Measurements from ENCODE around the gene ABHD6.
"Not testable (repeated sequence)": the region's sequence is repeated elsewhere in the genome, so short reads cannot be mapped to it uniquely, and the experiment has no call there.

ABHD6 gene

DNA sequence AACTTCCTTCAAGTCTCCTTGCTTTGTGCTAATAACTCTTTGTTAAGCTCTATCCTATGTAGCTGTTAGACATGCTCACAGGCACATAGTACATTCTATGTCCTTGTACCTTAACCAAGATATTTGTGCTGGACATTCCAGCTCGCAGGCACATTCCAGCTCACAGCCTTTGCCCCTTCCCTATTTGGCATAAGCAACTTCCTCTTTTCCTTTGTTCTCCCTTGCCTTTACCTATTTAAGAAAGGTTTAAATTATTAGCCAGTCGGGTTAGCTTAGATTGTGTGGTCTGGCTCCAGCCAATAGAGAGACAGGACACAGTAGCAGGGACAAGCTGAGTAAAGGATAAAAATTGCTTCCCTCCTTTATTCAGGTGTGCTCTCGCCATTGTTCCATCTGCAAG, 36.1 kb upstream of the ABHD6 start:
- not testable (repeated sequence) for H3K27me3 Mint-ChIP-seq, H3K9me3 Mint-ChIP-seq, H3K36me3 Mint-ChIP-seq, ATAC-seq
- H3K27ac Mint-ChIP-seq: peak overlapping the region; percentile 49
- H3K4me1 Mint-ChIP-seq: peaks cover 68% of the 10 kb centered on the region
- H3K4me3 Mint-ChIP-seq: peak overlapping the region; percentile 12

DNA sequence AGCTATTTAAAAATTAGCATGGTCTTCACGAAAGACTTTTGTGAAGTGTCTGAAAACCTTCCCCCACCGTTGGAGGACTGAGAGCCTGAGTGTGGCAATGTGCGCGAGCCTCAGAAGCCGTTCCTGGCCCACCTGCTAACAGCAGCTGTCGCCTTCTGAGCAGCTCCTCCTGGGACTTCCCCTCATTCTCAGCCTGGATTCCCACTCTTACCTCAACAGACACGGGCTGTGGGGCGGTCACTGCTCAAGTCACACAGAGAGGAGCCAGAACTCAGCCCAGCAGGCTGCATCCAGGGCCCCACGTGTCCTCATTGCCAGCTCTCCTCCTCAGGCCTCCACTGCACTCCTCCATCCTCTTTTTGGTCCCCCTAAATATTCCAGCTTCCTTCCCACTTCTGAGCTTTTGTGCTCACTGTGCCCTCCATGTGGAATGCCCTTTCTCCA, 34.7 kb upstream of the ABHD6 start:
- peak overlapping the region; percentile 65 for H3K27ac Mint-ChIP-seq
- no peaks in the 10 kb centered on the region for H3K9me3 Mint-ChIP-seq
- H3K27me3 Mint-ChIP-seq: no peaks in the 10 kb centered on the region
- ATAC-seq: peak; percentile 87
- peak overlapping the region; percentile 21 for H3K4me3 Mint-ChIP-seq
- no peaks in the 10 kb centered on the region for H3K36me3 Mint-ChIP-seq
- H3K4me1 Mint-ChIP-seq: peaks cover 57% of the 10 kb centered on the region

DNA sequence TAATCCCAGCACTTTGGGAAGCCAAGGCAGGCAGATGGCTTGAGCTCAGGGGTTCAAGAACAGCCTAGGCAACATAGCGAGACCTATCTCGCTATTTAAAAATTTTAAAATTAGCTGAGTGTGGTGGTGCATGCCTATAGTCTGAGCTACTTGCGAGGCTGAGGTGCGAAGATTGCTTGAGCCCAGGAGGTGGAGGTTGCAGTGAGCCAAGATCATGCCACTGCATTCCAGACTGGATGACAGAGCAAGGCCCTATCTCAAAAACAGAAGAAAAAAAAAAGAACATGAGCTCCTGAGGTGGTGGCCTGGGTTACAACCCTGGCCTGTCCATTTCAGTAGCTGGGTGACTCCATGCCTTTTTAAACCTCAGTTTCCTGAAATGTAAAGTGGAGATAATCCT, 34.1 kb upstream of the ABHD6 start:
- Mint-ChIP-seq H3K36me3 (no peaks in the 10 kb centered on the region), H3K4me3 (no peak overlapping the region), H3K4me1 (peaks cover 53% of the 10 kb centered on the region), H3K27me3 (no peaks in the 10 kb centered on the region), H3K27ac (peak overlapping the region; percentile 65), H3K9me3 (no peaks in the 10 kb centered on the region)
- no peak for ATAC-seq

DNA sequence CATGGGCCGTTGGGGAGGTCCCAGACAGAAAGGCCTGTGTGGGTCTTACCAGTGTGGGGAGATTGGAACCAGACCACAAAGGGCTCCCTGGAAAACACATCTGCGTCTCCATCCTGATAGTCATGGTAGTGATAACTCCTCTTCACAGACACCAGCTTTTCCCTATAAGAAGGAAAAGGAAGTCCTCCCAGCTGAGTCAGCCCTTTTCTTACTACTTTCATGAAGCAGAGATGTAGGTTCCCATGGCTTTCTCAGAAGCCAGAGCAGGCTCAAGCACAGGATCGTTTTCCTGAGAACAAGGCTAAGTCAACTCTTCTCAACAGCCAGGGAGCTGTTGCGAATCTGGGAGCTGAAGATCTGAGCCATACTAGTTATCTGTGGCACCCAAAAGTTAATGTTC, 32.9 kb upstream of the ABHD6 start:
- no peak overlapping the region for H3K4me3 Mint-ChIP-seq
- no peaks in the 10 kb centered on the region for H3K36me3 Mint-ChIP-seq
- peaks cover 47% of the 10 kb centered on the region for H3K4me1 Mint-ChIP-seq
- no peak for ATAC-seq
- no peaks in the 10 kb centered on the region for H3K9me3 Mint-ChIP-seq
- no peak overlapping the region for H3K27ac Mint-ChIP-seq
- no peaks in the 10 kb centered on the region for H3K27me3 Mint-ChIP-seq

DNA sequence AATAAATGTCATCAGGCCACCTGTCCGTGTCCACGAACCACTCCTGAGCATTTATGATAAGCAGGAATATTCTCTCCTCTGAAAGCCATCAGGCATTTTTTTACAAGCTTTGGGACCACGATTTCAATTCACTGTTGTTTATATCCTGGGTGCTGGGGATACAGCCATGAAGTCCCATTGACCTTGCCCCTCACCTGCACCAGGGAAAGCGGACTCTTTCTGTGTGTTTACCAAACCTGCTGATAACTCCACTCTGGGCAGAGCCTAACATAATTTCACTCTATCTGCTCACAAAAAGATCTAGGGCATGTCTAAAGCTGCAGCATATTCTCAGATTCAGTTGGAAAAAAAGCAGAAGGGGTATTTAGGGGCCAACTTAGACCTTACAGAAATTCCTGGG, 31.6 kb upstream of the ABHD6 start:
- Mint-ChIP-seq H3K4me3 (no peak overlapping the region), H3K36me3 (no peaks in the 10 kb centered on the region), H3K27ac (peak overlapping the region; percentile 68), H3K9me3 (no peaks in the 10 kb centered on the region), H3K27me3 (no peaks in the 10 kb centered on the region), H3K4me1 (peaks cover 41% of the 10 kb centered on the region)
- no peak for ATAC-seq

DNA sequence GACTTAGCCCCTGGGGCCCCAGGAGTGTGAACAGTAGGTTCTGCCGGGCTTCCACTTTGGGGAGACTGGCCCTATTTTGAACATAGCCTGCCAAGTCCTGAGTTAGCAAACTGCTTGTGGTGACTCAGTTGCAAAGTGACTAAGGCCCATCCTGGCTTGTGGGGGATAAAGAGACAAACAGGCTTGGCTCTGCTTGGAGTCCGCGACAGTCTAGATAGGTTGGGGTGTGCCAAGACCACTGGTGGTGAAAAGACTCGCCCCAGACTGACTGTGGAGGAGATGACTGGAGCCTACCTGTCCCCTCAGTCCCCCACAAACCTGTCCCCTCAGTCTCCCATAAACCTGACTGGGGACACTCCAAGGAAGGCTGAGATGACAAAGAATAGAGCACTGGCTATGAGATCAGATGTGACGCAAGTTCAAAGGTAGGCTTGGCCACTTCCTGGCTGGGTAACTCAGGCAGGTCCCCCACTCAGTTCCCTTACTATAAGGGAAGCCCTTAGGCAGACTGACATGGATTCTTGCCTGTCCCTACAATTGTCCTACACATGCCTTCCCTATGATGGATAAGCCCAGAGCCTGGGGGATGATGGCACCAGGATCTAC, 31.1 kb upstream of the ABHD6 start:
- H3K4me1 Mint-ChIP-seq: peaks cover 40% of the 10 kb centered on the region
- peak overlapping the region; percentile 68 for H3K27ac Mint-ChIP-seq
- no peaks in the 10 kb centered on the region for H3K36me3 Mint-ChIP-seq
- no peaks in the 10 kb centered on the region for H3K9me3 Mint-ChIP-seq
- no peaks in the 10 kb centered on the region for H3K27me3 Mint-ChIP-seq
- no peak overlapping the region for H3K4me3 Mint-ChIP-seq
- peak; percentile 24 for ATAC-seq

DNA sequence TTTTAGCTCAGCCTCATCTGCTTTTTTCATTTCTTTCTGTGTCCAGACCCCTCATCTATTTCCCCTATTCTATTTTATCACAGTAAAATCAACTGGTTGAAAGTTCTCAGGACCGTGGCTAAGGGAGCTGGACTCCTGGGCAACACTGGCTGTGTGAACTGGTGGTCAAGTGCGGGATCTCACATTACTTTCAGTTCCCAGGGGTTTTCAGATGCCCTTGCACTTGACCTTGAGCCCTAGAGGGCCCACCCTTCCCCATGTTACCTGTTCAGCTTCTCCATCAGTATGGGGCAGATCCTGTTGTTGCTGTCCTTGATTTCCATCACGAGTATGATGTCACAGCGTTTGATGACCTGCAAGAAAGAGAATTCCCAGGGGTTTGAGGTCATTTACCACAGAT, 29.6 kb upstream of the ABHD6 start:
- Mint-ChIP-seq H3K4me3 (no peak overlapping the region), H3K9me3 (no peaks in the 10 kb centered on the region), H3K27ac (peak overlapping the region; percentile 49), H3K27me3 (no peaks in the 10 kb centered on the region), H3K4me1 (peaks cover 37% of the 10 kb centered on the region), H3K36me3 (no peaks in the 10 kb centered on the region)
- no peak for ATAC-seq

DNA sequence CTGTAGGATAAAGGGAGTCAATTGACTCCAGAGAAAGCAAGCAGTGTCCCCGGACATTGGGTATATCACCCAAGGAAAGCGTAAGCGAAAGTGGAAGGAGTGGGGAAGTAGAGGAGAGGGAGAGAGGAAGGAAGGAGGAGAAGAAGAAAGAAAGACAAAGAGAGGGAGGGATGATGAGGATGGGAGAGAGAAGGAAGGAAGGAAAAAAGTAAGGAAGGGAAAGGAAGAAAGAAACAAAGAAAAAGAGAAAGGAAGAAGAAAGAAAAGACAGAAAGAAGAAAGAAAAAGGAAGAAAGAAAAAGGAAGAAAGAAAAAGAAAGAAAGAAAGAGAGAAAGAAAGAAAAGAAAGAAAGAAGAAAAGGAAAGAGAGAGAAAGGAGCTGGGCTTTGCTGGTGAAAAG, 27.7 kb upstream of the ABHD6 start:
- no peaks in the 10 kb centered on the region for H3K27me3 Mint-ChIP-seq
- H3K4me1 Mint-ChIP-seq: peaks cover 45% of the 10 kb centered on the region
- ATAC-seq: no peak
- peak overlapping the region; percentile 80 for H3K27ac Mint-ChIP-seq
- H3K36me3 Mint-ChIP-seq: no peaks in the 10 kb centered on the region
- H3K4me3 Mint-ChIP-seq: no peak overlapping the region
- no peaks in the 10 kb centered on the region for H3K9me3 Mint-ChIP-seq

DNA sequence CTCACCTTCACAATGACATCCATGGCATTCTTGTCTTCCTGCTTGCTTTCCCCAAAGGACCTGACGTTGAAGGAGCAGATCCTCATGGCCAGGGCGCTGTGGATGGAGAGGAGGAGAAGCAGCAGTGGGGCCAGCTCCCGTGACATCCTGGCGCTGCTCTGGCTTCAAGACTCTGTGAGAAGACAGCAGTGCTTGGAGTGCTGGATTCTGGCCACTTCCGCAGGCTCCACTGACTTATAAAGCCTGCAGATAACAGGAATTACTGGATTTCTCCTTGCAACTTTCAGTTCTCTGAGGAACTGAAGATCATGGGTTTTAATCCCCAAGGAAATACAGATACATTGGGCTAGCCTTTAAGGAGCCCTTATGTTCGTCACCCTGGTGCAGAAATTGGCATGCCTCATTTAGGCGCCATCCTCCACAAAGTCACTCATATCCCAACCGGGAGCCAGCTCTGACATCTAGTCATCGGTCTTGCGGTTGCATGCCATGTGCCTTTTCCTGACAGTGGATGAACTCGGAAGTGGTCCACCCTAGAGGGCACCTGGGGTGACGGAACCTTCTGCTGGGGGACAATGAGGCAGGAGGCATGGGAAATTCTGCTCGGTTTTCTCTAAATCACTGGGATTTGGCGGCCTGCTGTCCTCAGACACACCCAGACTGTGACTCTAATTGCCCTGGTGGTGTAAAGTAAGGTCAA, 26.7 kb upstream of the ABHD6 start, which contains the start of gene DNASE1L3:
Gene DNASE1L3 (minus strand): TSS at position 212 of the 700 bp plus-strand sequence. CDS start 66 bp downstream, at position 146.
- H3K4me1 Mint-ChIP-seq: peaks cover 49% of the 10 kb centered on the region
- H3K4me3 Mint-ChIP-seq: no peak within 1 kb of the TSS
- no peaks in the 10 kb centered on the region for H3K9me3 Mint-ChIP-seq
- H3K36me3 Mint-ChIP-seq: no peaks in the 10 kb centered on the region
- no peak for ATAC-seq
- no peaks in the 10 kb centered on the region for H3K27me3 Mint-ChIP-seq
- H3K27ac Mint-ChIP-seq: peak within 1 kb of the TSS; percentile 80

DNA sequence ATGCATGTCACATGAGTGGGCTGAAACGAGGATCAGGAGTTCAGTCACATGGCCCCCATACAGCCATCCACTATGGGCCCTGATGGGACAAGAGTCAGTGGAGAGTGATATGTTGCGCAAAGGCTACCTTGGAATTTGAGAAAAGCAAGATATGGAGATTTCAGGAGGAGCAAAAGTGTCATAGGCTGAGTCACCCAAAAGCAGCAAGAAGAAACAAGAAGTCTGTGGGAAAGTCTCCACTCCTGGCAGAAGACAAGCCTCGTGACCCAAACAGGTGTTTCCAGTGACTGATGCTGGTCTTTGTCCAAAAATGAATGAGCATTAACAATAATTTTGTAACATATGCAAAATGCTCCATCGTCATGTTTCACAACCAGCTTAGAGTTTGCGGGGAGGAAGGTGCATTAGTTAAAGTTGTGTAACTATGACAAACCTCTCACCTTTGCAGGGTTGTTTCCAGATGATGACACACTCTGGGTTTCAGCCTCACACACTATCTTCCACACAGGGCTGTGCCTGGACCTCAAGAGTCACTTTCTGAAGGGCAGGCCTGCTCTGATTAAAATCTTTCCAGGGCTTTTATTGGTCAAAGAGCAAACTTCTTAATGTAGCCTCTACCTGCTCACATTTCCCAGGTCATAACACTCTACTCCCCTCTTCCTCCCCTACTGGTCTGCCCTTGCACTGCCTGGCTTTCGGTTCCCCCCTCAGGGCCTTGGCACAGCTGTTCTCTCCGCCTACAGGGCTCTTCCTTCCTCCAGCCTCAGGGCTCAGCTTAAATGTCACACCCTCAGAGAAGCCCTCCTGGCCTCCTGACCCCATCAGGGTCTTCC, 22.9 kb upstream of the ABHD6 start:
- Mint-ChIP-seq H3K36me3 (no peaks in the 10 kb centered on the region), H3K9me3 (no peaks in the 10 kb centered on the region), H3K27ac (peak overlapping the region; percentile 76), H3K27me3 (no peaks in the 10 kb centered on the region), H3K4me1 (peaks cover 68% of the 10 kb centered on the region), H3K4me3 (peak overlapping the region; percentile 34)
- ATAC-seq: peak; percentile 96

DNA sequence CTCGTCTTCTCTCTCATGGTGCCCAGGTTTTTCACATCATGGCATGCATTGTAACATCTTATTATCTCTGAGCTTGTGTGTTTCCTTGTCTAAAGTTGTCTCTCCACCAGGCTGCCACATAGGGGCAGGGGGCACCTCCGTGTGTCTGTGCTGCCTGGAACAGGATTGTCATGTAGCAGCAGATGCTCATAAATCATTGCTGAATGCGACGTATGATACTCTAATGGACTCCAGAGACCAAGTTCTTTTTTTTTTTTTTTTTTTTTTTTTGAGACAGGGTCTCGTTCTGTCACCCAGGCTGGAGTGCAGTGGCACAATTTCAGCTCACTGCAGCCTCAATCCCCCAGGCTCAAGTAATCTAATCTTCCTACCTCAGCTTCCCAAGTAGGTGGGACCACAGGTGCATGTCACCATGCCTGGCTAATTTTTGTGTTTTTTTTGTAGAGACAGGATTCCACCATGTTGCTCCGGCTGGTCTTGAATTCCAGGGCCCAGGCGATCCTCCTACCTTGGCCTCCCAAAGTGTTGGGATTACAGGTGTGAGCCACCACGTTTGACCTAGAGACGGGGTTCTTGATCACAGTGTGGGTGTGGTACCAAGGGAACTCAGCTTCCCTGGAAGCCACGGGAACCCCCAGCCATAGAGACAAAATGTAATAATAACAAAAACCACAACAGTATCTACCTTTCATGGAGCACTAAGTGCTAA, 22.1 kb upstream of the ABHD6 start:
- H3K27me3 Mint-ChIP-seq: no peaks in the 10 kb centered on the region
- H3K4me1 Mint-ChIP-seq: peaks cover 61% of the 10 kb centered on the region
- ATAC-seq: peak; percentile 53
- peak overlapping the region; percentile 76 for H3K27ac Mint-ChIP-seq
- H3K4me3 Mint-ChIP-seq: peak overlapping the region; percentile 13
- H3K9me3 Mint-ChIP-seq: no peaks in the 10 kb centered on the region
- H3K36me3 Mint-ChIP-seq: no peaks in the 10 kb centered on the region

DNA sequence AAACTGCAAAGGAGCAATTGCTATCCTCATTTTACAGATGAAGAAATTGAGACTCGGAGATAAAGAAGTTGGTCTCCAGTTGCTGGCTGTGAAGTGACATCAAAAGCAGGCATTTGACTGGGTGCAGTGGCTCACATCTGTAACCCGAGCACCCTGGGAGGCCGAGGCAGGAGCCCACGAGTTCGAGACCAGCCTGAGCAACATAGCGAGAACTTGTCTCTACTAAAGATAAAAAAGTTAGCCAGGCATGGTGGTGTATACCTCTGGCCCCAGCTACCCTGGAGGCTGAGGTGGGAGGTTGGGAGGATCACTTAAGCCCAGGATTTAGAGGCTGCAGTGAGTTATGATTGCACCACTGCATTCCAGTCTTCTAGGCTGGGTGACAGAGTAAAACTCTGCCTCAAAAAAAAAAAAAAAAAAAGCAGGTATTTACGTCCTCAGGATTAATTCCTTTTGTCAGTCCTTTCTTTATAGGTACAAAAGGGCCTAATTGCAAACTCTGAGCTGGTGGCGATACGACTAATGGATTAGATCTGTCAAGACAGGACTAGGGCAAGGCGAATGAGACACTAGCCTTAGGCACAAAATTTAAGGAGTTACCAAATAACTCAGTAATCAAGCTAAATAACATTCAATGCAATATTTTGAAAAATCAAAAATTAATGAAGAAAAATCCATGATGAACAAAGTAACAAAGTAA, 20.9 kb upstream of the ABHD6 start:
- Mint-ChIP-seq H3K27ac (peak overlapping the region; percentile 76), H3K4me1 (peaks cover 55% of the 10 kb centered on the region), H3K9me3 (no peaks in the 10 kb centered on the region), H3K4me3 (no peak overlapping the region), H3K27me3 (no peaks in the 10 kb centered on the region), H3K36me3 (no peaks in the 10 kb centered on the region)
- no peak for ATAC-seq

DNA sequence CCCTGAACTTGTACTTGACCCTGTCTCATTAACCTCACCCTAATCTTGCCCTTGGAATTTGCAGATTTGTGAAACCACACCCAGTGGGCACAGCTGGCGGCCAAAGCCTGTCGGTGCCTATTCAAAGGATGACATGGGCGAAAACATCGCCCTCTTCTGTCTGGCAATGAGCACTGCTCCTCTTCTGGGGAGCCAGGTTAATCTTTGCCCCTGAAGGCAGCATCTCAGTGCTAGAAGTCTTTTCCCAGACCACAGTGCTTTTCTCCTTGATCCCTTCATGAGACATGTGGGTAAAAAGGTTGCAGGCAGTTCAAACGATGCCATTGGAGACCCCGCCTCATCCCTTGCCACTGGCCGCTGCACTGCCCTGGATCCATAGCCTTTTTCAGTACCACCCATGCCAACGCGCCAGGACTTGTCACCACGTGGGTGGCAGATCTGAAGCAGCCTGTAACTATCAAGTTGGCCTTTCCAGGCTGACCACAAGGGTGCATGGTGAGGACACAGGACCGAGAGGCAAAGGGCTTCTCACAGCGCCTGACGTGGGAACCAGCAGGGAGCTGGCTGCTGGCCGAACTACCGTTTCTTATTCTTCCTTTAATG, 20.3 kb upstream of the ABHD6 start:
- Mint-ChIP-seq H3K9me3 (no peaks in the 10 kb centered on the region), H3K27ac (peak overlapping the region; percentile 75), H3K36me3 (no peaks in the 10 kb centered on the region), H3K4me1 (peaks cover 52% of the 10 kb centered on the region), H3K27me3 (no peaks in the 10 kb centered on the region), H3K4me3 (peak overlapping the region; percentile 69)
- ATAC-seq: peak; percentile 53

DNA sequence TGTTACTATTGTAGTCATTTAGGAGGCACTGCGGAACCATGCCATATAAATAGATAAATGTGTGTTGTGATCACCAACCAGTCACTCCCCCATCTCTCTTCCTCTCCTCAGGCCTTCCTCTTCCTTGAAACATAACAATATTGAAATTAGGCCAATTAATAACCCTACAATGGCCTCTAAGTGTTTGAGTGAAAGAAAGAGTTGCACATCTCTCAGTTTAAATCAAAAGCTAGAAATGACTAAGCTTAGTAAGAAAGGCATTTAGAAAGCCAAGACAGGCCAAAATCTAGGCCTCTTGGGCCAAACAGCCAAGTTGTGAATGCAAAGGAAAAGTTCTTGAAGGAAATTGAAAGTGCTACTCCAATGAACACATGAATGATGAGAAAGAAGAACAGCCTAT, 18.7 kb upstream of the ABHD6 start:
- Mint-ChIP-seq H3K27me3 (no peaks in the 10 kb centered on the region), H3K9me3 (no peaks in the 10 kb centered on the region), H3K4me1 (peaks cover 49% of the 10 kb centered on the region), H3K4me3 (peak overlapping the region; percentile 4), H3K27ac (peak overlapping the region; percentile 75), H3K36me3 (no peaks in the 10 kb centered on the region)
- no peak for ATAC-seq
